ENCODE measurements around the gene ALPI.
A peak's percentile ranks its signal among the peaks of the same experiment; 100 is the strongest.

The ALPI gene

DNA sequence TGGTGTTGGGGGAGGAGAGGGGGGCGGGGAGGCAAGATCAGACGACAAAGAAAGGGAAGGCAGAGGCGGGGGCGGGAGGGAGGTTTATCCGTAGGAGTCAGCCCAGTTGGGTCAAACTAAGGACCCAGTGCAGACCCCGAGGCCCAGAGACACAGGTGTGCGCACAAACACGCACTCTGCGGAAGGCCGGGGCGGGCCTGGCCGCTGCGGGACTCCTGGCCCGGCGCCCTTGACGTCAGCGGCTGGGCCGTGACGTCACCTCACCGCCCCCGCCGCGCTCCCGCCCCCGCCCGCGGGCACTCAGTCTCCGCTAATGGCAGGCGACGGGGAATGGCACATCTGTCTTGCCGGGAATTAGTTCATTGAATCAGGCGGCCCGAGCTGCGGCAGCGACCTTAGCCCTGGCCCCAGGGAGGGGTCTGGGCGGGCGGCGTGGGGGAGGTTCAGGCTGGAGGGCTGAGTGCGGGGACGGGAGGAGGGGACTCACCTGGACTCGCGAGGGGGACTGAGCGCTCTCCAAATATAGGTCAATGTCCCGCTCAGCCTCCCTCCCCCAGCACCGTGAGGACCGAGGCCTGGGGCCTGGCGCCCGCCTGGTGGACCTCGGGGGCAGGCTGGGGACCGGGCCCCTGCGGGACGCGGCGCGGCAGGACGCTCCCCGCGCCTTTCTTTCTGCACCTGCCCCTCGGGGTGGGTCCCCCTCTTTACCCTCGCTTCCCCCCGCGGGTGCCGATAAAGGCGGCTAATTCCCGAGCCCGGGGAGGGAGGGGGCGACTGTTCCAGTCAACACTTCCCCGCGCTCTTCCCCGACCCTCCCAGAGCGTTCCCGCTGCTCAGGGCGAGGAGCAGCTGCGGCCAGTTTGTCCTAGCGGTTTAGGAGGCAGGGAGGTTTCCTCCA lies 47.2 kb downstream of the ALPI start:
- DNase-seq = peak; percentile 32

DNA sequence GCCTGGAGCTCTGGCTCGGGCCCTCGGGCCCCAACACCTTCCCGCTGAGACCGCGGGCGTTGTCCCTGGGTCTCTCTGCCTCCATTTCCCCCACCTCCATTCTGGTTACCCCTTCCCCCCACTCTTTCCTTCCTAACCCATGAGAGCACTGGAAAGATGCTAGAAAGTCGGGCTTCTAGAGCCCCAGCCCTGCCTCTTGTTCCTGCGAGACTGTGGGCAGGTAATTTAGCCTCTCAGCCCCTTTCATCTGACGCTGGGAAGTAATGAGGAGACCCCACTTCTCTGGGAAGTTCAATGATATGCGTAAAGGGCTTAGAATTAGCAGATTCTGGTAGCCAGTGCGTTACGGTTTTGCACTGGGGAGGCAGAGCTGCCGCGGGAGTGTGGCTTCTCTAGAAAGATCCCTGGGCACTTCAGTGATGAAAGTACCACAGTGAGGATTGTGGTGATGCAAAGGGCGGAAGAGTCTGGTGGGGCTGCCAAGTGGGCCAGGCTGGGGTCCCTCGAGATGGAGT lies 47.9 kb downstream of the ALPI start:
- no peak for DNase-seq

DNA sequence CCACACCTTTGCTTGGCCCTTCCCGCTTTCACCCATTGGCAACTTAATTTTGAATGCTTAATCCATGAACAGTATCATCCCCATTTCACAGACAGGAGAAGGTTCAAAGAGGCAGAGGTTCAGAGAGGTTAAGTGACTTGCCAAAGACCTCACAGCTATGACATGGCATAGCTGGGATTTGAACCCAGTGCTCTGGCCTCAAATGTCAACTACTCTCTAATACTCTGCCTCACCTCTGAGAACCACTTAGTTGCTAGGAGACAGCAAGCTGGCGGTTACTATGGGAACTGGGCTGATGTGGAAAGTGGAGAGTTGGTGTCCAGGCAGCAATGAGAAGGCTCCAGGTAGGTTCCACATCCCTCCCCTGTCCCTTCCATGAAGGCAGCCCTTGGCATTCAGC lies 48.5 kb downstream of the ALPI start:
- DNase-seq = no peak

- no peak for DNase-seq
Observed at GRCh38 chr2:232505856-232506255, 49.9 kb downstream of the ALPI start.

- no peak for DNase-seq
Observed at GRCh38 chr2:232506709-232507108, 50.8 kb downstream of the ALPI start.

DNA sequence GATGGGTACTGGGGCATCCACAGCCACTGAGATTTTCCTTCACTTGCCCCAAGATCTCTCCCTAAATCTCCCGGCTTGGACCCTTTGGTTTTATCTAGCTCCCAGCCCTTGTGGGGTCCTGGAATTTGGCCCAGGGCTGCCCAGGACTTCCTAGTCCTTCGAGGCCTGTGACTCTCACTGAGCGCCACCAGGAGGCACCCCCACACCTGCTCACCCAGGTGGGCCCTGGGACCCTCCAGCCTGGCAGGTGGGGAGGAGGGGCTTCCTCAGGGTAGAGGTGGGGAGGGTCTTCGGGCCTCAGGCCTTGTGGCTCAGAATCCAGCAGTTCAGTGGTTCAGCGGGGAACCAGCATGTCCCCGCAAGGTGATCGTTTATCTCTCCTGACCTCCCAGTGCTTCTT lies 52.3 kb downstream of the ALPI start:
- DNase-seq = no peak

All from T-helper 9 cell (primary cell).